HG03521 (cell line): ENCODE results near the gene ACSL1.

Experiments
- ATAC-seq: cut with Tn5 transposase; IDR thresholded peaks from one replicate; pipeline ENCODE4 v1.9.1; 2021; ENCODE audit warnings: mild to moderate bottlenecking, moderate library complexity; ENCODE audit not compliant: unreplicated experiment

The ACSL1 gene

GRCh38 chr4:184812651-184813181 lies 13.1 kb downstream of the ACSL1 start:
- no peak for ATAC-seq

GRCh38 chr4:184812199-184812542 lies 13.6 kb downstream of the ACSL1 start:
- no peak for ATAC-seq

- ATAC-seq, result no peak
These were observed 14.1 kb downstream of the ACSL1 start for GRCh38 chr4:184811526-184812198.

- ATAC-seq, result no peak
These were observed 15.0 kb downstream of the ACSL1 start for GRCh38 chr4:184810720-184811119.

- ATAC-seq, result no peak
These were observed 17.1 kb downstream of the ACSL1 start for GRCh38 chr4:184808713-184809050.

GRCh38 chr4:184807797-184808712 lies 17.7 kb downstream of the ACSL1 start:
- no peak for ATAC-seq

- ATAC-seq, result no peak
These were observed 18.5 kb downstream of the ACSL1 start for GRCh38 chr4:184807256-184807655.

GRCh38 chr4:184806711-184807110 lies 19.1 kb downstream of the ACSL1 start:
- ATAC-seq, result no peak

GRCh38 chr4:184806229-184806550 lies 19.6 kb downstream of the ACSL1 start:
- no peak for ATAC-seq

GRCh38 chr4:184805462-184806228 lies 20.1 kb downstream of the ACSL1 start:
- no peak for ATAC-seq

- ATAC-seq, result no peak
These were observed 21.1 kb downstream of the ACSL1 start for GRCh38 chr4:184804621-184805020.

- ATAC-seq, result no peak
These were observed 21.9 kb downstream of the ACSL1 start for GRCh38 chr4:184803874-184804273.

GRCh38 chr4:184803133-184803532 lies 22.6 kb downstream of the ACSL1 start:
- ATAC-seq, result no peak

GRCh38 chr4:184802697-184803015 lies 23.1 kb downstream of the ACSL1 start:
- no peak for ATAC-seq

- no peak for ATAC-seq
These were observed 23.7 kb downstream of the ACSL1 start for GRCh38 chr4:184801781-184802696.

- no peak for ATAC-seq
These were observed 27.3 kb downstream of the ACSL1 start for GRCh38 chr4:184798504-184798903.

- ATAC-seq, result no peak
These were observed 28.9 kb downstream of the ACSL1 start for GRCh38 chr4:184796906-184797305.

- ATAC-seq, result no peak
These were observed 30.4 kb downstream of the ACSL1 start for GRCh38 chr4:184795214-184795844.

- ATAC-seq, result no peak
These were observed 31.3 kb downstream of the ACSL1 start for GRCh38 chr4:184794470-184794869.

- ATAC-seq, result no peak
These were observed 31.9 kb downstream of the ACSL1 start for GRCh38 chr4:184793735-184794355.
